A673 (cell line): ENCODE data around the gene SNAP47. TPM values are rescaled to one million over a fixed set of nuclear protein-coding genes. Genes with fewer than 3 reads are reported as not detected.

Experiments used
- BruUV-seq: library from RNA; stranded (reverse); fragments of 400-500 nt; replicated peaks from 2 replicates; lab custom pipeline; 2021; lab: Mats Ljungman, UMichigan
- CTCF ChIA-PET: fragments of 300-600 bp; sonication (Branson Sonifier 250); formaldehyde crosslinking; loops from one replicate; lab custom pipeline; 2022; ENCODE audit warnings: antibody characterized with exemption; lab: Charles Lee
- POLR2A ChIA-PET: fragments of 300-600 bp; sonication (Branson Sonifier 250); formaldehyde crosslinking; loops from one replicate; lab custom pipeline; 2022; ENCODE audit warnings: antibody characterized with exemption; ENCODE audit not compliant: low non-redundant PET; lab: Charles Lee
- DNase-seq: peaks from one replicate; pipeline ENCODE4 v3.0.0-alpha.2; 2015; ENCODE audit warnings: low spot score
- H3K27ac ChIP-seq: fragments of 200-600 bp; sonication (generic); 2 replicates; pipeline ENCODE4 v1.5.1; 2016; ENCODE audit warnings: mixed run types, low read depth, mild to moderate bottlenecking, mixed read lengths, antibody characterized with exemption, low read length; ENCODE audit not compliant: poor library complexity, severe bottlenecking
- H3K27me3 ChIP-seq: fragments of 200-600 bp; sonication (generic); replicated peaks from 2 replicates; pipeline ENCODE4 v1.6.1; 2017; ENCODE audit warnings: mixed run types, low read depth, mild to moderate bottlenecking, mixed read lengths, antibody characterized with exemption, low read length; ENCODE audit not compliant: insufficient read depth, poor library complexity
- H3K36me3 ChIP-seq: fragments of 200-600 bp; sonication (generic); 2 replicates; pipeline ENCODE4 v1.6.1; 2016; ENCODE audit warnings: mixed run types, mild to moderate bottlenecking, mixed read lengths, antibody characterized with exemption, low read length; ENCODE audit not compliant: insufficient read depth, poor library complexity, severe bottlenecking
- H3K4me1 ChIP-seq: fragments of 200-600 bp; sonication (generic); 2 replicates; pipeline ENCODE4 v1.6.1; 2017; ENCODE audit warnings: mixed run types, mild to moderate bottlenecking, mixed read lengths, antibody characterized with exemption, low read length; ENCODE audit not compliant: insufficient read depth, poor library complexity, severe bottlenecking
- H3K4me3 ChIP-seq: fragments of 200-600 bp; sonication (generic); 2 replicates; pipeline ENCODE4 v1.5.1; 2016; ENCODE audit warnings: low read depth, mixed run types, mild to moderate bottlenecking, mixed read lengths, low read length; ENCODE audit not compliant: poor library complexity, severe bottlenecking
- H3K9me3 ChIP-seq: fragments of 200-600 bp; sonication (generic); 2 replicates; pipeline ENCODE4 v1.6.1; 2016; ENCODE audit warnings: mixed run types, low read depth, mild to moderate bottlenecking, mixed read lengths, antibody characterized with exemption, low read length; ENCODE audit not compliant: poor library complexity, severe bottlenecking
- CTCF ChIP-seq: fragments of 300-800, 200-600 bp; sonication (generic); conservative IDR thresholded peaks from 2 replicates; pipeline ENCODE4 v1.5.1; 2017; ENCODE audit warnings: low read depth, mild to moderate bottlenecking, antibody characterized with exemption, low read length, moderate library complexity, mixed read lengths
- EZH2 ChIP-seq: fragments of 200-600 bp; sonication (generic); IDR thresholded peaks from 2 replicates; pipeline ENCODE4 v1.6.1; 2017; ENCODE audit warnings: borderline replicate concordance, low read depth, mild to moderate bottlenecking, mixed read lengths, antibody characterized with exemption, low read length; ENCODE audit not compliant: poor library complexity, severe bottlenecking
- intact Hi-C: fragments of 100-400 bp; cut with micrococcal nuclease; formaldehyde crosslinking; loops from one replicate; pipeline ENCODE4 v1.10.0; 2022; ENCODE audit not compliant: unreplicated experiment
- total RNA-seq: library from RNA; stranded (reverse); gene quantifications from 2 replicates; pipeline ENCODE4 v1.2.3, GENCODE V29; 2021

Gene SNAP47
- total RNA-seq, 1 experiment from 2014 or later: 36.4 TPM

GRCh38 chr1:227718932-227719331 is 16.3 kb upstream of the SNAP47 start:
- Histone ChIP-seq H3K4me1 (no peaks in the 10 kb centered on the region), H3K27ac (no peak overlapping the region), H3K27me3 (no peaks in the 10 kb centered on the region), H3K4me3 (no peak overlapping the region), H3K36me3 (no peaks in the 10 kb centered on the region), H3K9me3 (peaks cover 28% of the 10 kb centered on the region)
- TF ChIP-seq EZH2: no peak
- TF ChIP-seq CTCF: no peak
- BruUV-seq: no TSS peak
- intact Hi-C loops: no loop called here
- DNase-seq: no peak
- ChIA-PET CTCF (no interaction called here), POLR2A (no interaction called here)

GRCh38 chr1:227723474-227723873 is 11.8 kb upstream of the SNAP47 start:
- no peak for DNase-seq
- no peaks in the 10 kb centered on the region for H3K27me3 ChIP-seq
- BruUV-seq: no TSS peak
- CTCF ChIA-PET: interaction anchor here (0.6 kb wide), 1 partner anchor 1118 kb away, joined by 3 read pairs; no protein-coding TSS in a partner anchor
- POLR2A ChIA-PET: no interaction called here
- no peak overlapping the region for H3K4me3 ChIP-seq
- H3K9me3 ChIP-seq: peaks cover 25% of the 10 kb centered on the region
- TF ChIP-seq CTCF (no peak), EZH2 (no peak)
- no peak overlapping the region for H3K27ac ChIP-seq
- intact Hi-C loops: no loop called here
- no peaks in the 10 kb centered on the region for H3K36me3 ChIP-seq
- no peaks in the 10 kb centered on the region for H3K4me1 ChIP-seq

- no TSS peak for BruUV-seq
- no peak for TF ChIP-seq CTCF
- TF ChIP-seq EZH2: no peak
- H3K9me3 ChIP-seq: peaks cover 15% of the 10 kb centered on the region
- POLR2A ChIA-PET: no interaction called here
- H3K27me3 ChIP-seq: no peaks in the 10 kb centered on the region
- no peaks in the 10 kb centered on the region for H3K36me3 ChIP-seq
- intact Hi-C loops: no loop called here
- H3K4me1 ChIP-seq: peaks cover 8% of the 10 kb centered on the region
- no peak overlapping the region for H3K4me3 ChIP-seq
- H3K27ac ChIP-seq: no peak overlapping the region
- no peak for DNase-seq
- CTCF ChIA-PET: no interaction called here
Measured at GRCh38 chr1:227725046-227725445, 10.2 kb upstream of the SNAP47 start.
